Limb (tissue), 2 donors: ENCODE results near the gene PAX8.

Experiments used
- DNase-seq, 2 donors: peaks; one replicate each; pipeline ENCODE4 v3.0.0-alpha.2; 2016; ENCODE audit errors: extremely low spot score in 2 of 2

PAX8 gene

DNA sequence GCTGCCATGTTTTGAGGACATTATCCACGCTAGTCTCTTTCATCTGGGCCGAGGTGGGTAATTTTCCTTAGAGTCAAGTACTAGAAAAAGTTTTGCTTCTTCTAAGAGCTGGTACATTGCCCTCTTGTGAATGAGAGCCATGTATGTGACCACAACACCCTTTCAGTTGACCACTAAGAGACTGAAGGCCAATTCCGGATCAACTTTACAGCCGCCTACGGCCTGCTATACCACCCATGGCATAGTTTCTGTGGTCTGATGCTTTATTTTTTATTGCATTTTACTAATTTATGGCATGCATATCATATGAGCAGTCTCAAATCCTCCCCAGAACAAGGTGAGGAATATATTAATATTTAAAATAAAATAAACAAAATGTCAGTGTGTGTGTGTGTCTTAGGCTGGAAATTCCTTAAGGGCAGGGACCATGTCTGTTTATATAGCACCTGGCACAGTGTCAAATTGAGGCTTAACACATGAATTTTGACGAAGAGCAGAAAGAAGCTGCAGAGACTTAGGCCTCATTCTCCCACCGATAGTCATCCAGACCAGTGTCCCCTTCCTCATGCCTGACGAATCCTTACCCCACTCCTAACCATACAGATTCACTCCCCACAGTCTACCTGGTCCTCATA is 69.6 kb downstream of the PAX8 start:
- DNase-seq = no peak

- DNase-seq = no peak
These were observed 70.3 kb downstream of the PAX8 start for GRCh38 chr2:113208396-113208795.

GRCh38 chr2:113207021-113207420 is 71.7 kb downstream of the PAX8 start:
- no peak for DNase-seq

GRCh38 chr2:113206251-113206650 is 72.5 kb downstream of the PAX8 start:
- DNase-seq = no peak

DNA sequence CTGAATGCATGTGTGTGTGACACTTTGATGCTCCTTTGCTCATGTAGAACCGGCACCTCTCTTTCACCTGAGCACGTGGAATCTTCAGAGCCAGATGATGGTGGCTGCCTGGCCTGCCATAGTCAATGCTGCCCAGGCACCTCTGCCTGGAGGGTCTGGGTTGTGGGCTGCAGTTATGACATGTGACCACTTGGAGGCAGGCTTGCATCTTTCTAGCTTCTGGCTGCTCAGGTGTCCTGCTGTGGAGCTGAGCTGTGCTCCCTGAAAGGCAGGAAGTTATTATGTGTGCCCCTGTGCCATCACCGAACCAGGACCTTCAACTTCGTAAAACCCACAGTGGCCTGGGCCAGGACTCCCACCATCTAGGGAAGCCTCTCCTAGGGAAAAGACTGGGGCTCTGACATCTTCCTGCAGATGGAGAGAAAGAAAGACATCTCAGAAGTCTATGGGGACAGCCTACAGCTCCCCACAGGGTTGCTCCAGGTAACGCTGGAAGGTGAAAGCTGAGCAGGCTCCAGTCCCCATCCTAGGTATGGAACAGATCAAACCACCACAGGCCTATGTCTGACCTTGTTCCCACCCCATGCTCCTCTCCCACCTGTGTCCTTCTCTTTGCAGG is 74.7 kb downstream of the PAX8 start:
- DNase-seq = peak; percentile 49 to 82

DNA sequence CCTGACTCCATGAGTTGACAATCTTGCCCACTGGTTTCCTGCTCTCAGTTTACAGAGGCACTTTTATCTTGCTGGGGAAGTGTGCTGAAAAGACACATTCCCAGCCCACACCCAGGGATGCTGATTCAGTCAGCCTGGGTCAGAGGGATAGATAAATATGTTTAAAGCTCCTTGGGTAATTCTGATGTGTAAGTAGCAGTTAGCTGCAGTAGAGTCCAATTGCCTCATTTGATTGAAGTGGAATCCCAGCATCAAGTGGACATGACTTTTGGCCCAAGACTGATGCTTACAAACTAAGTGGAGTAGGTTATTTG is 75.5 kb downstream of the PAX8 start:
- DNase-seq = no peak

DNA sequence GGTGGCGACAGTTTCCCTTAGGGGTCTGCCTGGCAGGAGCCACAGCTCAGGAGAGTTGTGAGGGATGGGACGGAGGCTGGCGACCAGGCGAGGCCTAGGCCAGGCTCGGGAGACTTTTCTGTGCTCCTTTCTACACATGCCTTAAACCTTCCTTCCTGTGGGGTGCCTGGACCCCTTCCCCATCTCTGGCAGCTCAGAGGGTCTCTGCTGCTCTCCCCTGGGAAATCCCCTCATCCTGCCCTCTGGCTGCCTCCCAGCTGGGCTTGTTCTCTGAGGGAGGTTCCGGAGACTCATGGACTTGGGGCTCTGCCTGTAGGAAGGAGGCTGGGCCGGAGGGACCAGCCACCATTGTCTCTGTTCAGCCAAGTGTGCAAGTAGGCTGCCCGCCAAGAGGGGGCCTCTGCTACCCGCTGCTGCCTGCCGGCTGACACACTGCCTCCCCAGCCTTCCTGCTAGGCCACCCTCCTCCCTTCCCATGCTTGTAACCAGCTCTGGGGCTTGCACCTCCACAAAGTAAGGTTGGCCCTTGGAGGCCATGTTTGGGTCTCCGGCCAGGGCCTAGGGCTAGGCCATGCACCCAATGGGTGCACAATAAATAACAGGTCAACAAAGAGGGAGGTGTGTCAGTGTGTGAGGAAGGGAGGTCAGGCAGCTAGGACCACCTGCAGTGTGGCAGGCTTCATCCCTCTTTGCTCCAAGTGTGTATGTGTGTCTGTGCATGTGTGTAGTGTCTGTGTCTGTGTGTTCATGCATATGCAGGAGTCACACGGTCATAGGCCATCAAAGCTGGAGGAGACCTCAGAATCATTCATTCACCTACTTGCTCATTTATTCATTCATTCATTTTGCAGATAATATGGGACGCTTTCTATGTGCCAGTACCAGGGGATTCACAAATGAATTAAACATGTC is 76.2 kb downstream of the PAX8 start:
- DNase-seq = no peak

DNA sequence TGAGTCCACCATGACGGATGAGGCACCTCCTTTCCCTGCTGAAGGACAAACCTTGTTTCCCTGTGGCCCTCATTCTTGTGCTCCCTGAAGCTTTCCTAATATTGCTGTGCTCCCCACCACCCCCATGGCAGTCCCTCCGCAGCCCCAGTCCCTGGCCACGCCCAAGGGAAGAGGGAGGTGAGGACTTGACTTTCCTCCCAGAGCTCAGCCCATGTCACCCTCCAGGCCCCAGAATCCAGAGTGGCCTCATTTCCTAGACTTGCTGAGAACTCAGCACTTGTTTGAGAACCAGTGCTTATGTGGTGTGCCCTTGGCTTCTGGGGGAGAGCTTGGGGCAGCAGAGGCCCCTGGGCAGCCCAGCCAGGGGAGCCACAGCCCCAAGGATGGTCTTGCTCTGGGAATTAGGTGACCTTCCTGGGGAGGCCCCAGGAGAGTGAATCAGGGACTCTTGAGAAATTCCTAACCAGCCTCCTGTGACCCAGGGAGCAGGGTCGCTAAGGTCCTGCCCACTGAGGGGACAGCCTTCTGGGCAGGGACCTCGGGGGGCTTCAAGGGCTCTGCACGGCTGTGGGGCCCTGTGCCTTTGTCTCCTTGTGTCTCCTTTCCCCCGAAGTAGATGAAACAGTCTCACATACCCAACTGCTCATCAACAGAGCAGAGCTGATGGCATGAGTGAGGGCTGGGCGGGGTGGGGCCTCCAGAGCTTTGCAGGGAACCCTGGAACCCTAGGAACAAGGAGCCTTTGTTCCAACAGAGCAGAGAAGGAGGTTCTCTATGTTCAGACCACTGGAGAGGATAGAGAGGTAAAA is 77.0 kb downstream of the PAX8 start:
- no peak for DNase-seq

- DNase-seq = no peak
These were observed 77.8 kb downstream of the PAX8 start for GRCh38 chr2:113200736-113201490.

DNA sequence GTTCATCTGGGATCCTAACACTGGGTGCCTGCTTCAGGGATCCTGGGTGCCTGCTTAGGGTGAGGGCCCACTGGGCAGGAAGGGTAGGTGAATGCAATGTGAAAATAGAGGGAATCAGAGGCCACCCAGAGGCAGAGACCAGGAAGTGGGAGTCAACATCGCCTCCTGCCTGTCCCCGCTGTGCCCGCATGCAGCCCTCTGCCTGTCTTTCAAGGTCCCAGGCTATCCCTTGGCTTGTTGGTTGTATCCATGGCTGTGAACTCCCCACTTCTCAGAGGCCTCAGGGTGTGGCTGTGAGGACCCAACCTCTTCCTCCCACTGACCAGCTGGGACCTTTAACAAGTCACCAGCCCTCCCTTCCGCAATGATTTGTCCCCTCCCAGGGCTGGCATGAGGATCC is 78.5 kb downstream of the PAX8 start:
- no peak for DNase-seq

GRCh38 chr2:113198790-113199612 is 79.7 kb downstream of the PAX8 start:
- peak; percentile 78 to 90 for DNase-seq

GRCh38 chr2:113198048-113198789 is 80.5 kb downstream of the PAX8 start:
- DNase-seq = no peak

DNA sequence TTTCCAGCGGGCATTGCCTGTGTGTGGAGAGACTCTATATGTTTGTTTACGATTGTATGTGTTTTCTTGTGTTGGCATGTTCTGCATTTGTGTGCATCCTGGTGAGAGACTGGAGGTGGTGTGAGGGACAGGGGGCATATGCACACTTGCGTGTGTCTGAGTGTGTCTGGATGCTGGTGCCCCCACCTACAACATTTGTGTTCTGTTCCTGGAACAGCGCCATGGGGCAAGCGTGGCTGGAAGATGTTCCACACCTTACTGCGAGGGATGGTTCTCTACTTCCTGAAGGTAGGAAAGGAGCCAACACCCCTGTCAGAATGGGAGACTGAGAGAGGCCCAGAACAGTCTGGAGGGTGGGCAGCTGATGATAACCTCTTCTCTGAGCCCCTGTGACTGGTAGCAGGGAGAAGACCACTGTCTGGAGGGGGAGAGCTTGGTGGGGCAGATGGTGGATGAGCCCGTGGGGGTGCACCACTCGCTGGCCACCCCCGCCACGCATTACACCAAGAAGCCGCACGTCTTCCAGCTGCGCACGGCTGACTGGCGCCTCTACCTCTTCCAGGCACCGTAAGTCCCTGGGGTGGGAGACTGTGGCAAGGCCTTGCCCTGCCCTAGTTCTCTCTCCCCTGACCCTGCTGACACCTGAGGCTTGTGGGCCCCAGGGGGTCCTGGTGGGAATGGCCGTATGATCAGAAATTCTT is 81.2 kb downstream of the PAX8 start:
- no peak for DNase-seq

DNA sequence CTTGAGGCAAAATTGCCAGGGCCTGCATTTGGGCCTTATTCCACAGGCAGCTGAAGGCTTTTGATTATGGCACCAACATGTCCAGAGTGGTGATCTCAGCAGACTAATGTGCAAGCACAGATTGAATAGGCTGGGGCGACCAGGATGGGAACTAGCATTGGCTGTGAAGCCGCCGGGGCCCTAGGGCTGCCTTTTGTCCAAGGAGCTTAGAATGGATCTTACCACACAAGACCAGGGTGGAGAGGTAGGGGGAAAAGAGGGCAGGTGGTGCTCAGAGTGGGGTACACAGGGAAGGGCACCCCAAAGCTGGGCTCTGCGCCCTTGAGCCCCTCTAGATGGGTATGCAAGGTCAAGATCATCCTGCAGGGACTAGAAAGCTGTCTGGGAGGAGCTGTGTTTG is 81.9 kb downstream of the PAX8 start:
- DNase-seq = no peak

GRCh38 chr2:113195923-113196501 is 82.7 kb downstream of the PAX8 start:
- no peak for DNase-seq

DNA sequence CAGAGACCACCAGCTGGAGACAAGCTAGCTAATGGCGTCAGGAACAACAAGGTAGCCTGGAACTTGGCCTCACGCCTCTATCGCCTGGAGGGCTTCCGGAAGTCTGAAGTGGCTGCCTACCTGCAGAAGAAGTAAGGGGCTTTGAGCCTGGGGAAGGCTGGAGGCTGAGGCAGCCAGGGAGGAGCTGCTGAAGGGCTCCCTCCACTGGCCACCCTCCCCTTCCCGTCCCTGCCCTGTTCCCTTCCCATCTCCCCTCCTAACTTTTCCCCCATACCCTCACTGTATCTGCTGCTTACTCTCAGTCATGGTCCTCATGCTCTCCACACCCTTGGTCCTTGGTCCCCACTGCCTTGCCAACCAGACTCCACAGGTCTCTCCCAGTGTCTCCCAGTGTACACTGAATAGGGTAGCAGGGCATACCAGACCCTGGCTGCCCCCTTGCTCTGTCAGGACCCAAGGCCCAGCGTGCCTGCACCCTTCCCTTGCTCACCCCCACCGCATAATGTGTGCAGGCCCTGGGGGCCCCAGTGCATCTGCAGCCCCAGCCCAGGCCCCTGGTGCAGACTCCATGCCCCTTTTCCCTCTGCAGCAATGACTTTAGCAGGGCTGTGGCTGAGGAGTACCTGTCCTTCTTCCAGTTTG is 86.1 kb downstream of the PAX8 start:
- no peak for DNase-seq

- no peak for DNase-seq
These were observed 87.8 kb downstream of the PAX8 start for GRCh38 chr2:113190871-113191270.

- no peak for DNase-seq
These were observed 91.0 kb downstream of the PAX8 start for GRCh38 chr2:113187771-113188170.
